ENCODE results near the gene AOPEP. TPM values are rescaled to one million over a fixed set of nuclear protein-coding genes. Genes with fewer than 3 reads are reported as not detected.

Gene AOPEP
- total RNA-seq, 1 donor from 2014 or later: 25.8 TPM

GRCh38 chr9:95037789-95038521 lies 311.5 kb downstream of the AOPEP start:
- Mint-ChIP-seq H3K9me3 (ENCODE audit: unreplicated experiment) (no peaks in the 10 kb centered on the region), H3K27me3 (ENCODE audit: unreplicated experiment) (peaks cover 2% of the 10 kb centered on the region), H3K4me1 (ENCODE audit: low read depth, unreplicated experiment) (no peaks in the 10 kb centered on the region), H3K36me3 (ENCODE audit: unreplicated experiment) (no peaks in the 10 kb centered on the region), H3K27ac (ENCODE audit: unreplicated experiment) (no peak overlapping the region), H3K4me3 (ENCODE audit: unreplicated experiment) (no peak overlapping the region)
- no peak for DNase-seq
- TF ChIP-seq, protein P1, sequence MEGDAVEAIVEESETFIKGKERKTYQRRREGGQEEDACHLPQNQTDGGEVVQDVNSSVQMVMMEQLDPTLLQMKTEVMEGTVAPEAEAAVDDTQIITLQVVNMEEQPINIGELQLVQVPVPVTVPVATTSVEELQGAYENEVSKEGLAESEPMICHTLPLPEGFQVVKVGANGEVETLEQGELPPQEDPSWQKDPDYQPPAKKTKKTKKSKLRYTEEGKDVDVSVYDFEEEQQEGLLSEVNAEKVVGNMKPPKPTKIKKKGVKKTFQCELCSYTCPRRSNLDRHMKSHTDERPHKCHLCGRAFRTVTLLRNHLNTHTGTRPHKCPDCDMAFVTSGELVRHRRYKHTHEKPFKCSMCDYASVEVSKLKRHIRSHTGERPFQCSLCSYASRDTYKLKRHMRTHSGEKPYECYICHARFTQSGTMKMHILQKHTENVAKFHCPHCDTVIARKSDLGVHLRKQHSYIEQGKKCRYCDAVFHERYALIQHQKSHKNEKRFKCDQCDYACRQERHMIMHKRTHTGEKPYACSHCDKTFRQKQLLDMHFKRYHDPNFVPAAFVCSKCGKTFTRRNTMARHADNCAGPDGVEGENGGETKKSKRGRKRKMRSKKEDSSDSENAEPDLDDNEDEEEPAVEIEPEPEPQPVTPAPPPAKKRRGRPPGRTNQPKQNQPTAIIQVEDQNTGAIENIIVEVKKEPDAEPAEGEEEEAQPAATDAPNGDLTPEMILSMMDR (IDR thresholded peaks at IDR 0.05; ENCODE audit: partially characterized antibody, unreplicated experiment): no peak

DNA sequence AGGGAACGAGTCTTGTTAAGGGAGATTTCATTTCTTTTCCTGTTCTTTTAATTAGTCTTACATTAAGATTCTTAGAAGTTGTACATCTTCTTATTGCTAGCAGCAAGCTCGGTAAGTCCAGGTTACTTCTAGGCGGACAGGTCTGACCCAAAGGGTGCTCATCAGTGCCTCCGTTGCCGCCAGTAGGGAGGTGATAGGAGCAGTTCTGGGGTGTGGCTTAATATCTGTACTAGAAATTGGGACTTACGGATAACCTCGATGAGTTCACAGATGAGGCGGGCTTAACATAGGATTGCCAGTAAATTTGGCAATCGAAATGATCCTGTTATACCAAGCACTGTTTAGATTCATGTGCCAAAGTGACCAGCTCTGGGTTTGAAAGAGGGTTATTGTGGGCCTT lies 312.2 kb downstream of the AOPEP start:
- H3K4me1 Mint-ChIP-seq (ENCODE audit: low read depth, unreplicated experiment): no peaks in the 10 kb centered on the region
- TF ChIP-seq, protein P1 (IDR thresholded peaks at IDR 0.05; ENCODE audit: partially characterized antibody, unreplicated experiment): no peak
- H3K27me3 Mint-ChIP-seq (ENCODE audit: unreplicated experiment): peaks cover 2% of the 10 kb centered on the region
- no peak for DNase-seq
- H3K27ac Mint-ChIP-seq (ENCODE audit: unreplicated experiment): no peak overlapping the region
- H3K4me3 Mint-ChIP-seq (ENCODE audit: unreplicated experiment): no peak overlapping the region
- no peaks in the 10 kb centered on the region for H3K36me3 Mint-ChIP-seq (ENCODE audit: unreplicated experiment)
- H3K9me3 Mint-ChIP-seq (ENCODE audit: unreplicated experiment): no peaks in the 10 kb centered on the region

DNA sequence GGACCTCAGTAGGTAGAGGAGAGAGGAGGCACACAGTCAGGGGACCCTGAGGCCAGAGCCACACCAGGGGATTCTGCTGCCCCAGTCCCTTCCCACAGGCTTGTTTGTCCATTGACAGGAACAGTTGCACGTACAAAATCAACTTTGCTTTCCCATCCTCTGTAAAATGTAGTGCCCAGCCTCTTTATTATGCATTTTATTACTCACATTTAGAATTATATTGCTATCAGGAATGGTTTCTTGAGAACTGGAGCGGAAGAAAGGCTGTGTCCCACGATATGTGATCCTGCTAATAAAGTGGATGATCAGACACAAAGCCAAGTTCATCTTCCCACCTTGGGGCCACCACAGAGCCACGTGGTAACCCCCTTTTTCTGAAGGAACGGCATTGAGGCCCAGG lies 313.6 kb downstream of the AOPEP start:
- H3K36me3 Mint-ChIP-seq (ENCODE audit: unreplicated experiment): no peaks in the 10 kb centered on the region
- no peak overlapping the region for H3K4me3 Mint-ChIP-seq (ENCODE audit: unreplicated experiment)
- peaks cover 5% of the 10 kb centered on the region for H3K27me3 Mint-ChIP-seq (ENCODE audit: unreplicated experiment)
- H3K9me3 Mint-ChIP-seq (ENCODE audit: unreplicated experiment): no peaks in the 10 kb centered on the region
- TF ChIP-seq, protein P1 (IDR thresholded peaks at IDR 0.05; ENCODE audit: partially characterized antibody, unreplicated experiment): no peak
- DNase-seq: no peak
- H3K27ac Mint-ChIP-seq (ENCODE audit: unreplicated experiment): no peak overlapping the region
- H3K4me1 Mint-ChIP-seq (ENCODE audit: low read depth, unreplicated experiment): no peaks in the 10 kb centered on the region

DNA sequence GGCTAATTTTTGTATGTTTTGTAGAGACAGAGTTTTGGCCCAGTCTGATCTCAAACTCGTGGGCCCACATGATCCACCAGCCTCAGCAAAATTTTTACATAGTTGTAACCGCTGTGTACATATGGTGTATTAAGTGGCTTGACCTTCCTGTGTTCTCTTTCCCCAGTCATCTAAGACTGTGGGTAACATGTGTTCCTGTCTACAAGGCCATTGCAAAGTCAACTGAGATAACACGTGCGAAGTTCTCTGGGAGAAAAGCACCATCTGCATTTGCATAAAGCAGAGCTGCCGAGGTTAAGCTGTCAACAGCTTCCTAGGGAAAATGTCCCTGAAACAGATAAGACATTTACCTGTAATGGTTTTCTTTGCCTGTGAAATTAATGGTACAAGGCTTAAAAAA lies 317.3 kb downstream of the AOPEP start:
- no peak overlapping the region for H3K27ac Mint-ChIP-seq (ENCODE audit: unreplicated experiment)
- peaks cover 5% of the 10 kb centered on the region for H3K27me3 Mint-ChIP-seq (ENCODE audit: unreplicated experiment)
- peaks cover 2% of the 10 kb centered on the region for H3K9me3 Mint-ChIP-seq (ENCODE audit: unreplicated experiment)
- no peaks in the 10 kb centered on the region for H3K36me3 Mint-ChIP-seq (ENCODE audit: unreplicated experiment)
- DNase-seq: no peak
- H3K4me3 Mint-ChIP-seq (ENCODE audit: unreplicated experiment): no peak overlapping the region
- peaks cover 5% of the 10 kb centered on the region for H3K4me1 Mint-ChIP-seq (ENCODE audit: low read depth, unreplicated experiment)
- TF ChIP-seq, protein P1 (IDR thresholded peaks at IDR 0.05; ENCODE audit: partially characterized antibody, unreplicated experiment): no peak

GRCh38 chr9:95044731-95045508 lies 318.4 kb downstream of the AOPEP start:
- Mint-ChIP-seq H3K4me1 (ENCODE audit: low read depth, unreplicated experiment) (peaks cover 9% of the 10 kb centered on the region), H3K27ac (ENCODE audit: unreplicated experiment) (peak overlapping the region; percentile 10), H3K36me3 (ENCODE audit: unreplicated experiment) (no peaks in the 10 kb centered on the region), H3K4me3 (ENCODE audit: unreplicated experiment) (peak overlapping the region; percentile 69), H3K9me3 (ENCODE audit: unreplicated experiment) (peaks cover 2% of the 10 kb centered on the region), H3K27me3 (ENCODE audit: unreplicated experiment) (peaks cover 5% of the 10 kb centered on the region)
- peak; percentile 89 for DNase-seq
- TF ChIP-seq, protein P1 (IDR thresholded peaks at IDR 0.05; ENCODE audit: partially characterized antibody, unreplicated experiment): peak; percentile 79
